Activated B cell treated with CpG ODN at 0.5 μM for 24 hours (primary cell): Measurements from ENCODE around the gene WDR54. TPM values are rescaled to one million over a fixed set of nuclear protein-coding genes. Genes with fewer than 3 reads are reported as not detected.
"Not testable (repeated sequence)": the region's sequence is repeated elsewhere in the genome, so short reads cannot be mapped to it uniquely, and the experiment has no call there.

Experiments used
- ATAC-seq: fragments of 200-7000 bp; cut with Tn5 transposase; one replicate; pipeline ENCODE4 v1.10.0; 2021; ENCODE audit warnings: low read depth, mild to moderate bottlenecking, moderate library complexity
- CTCF ChIA-PET: fragments of 350-600 bp; sonication (Branson Sonifier 250); formaldehyde crosslinking; loops from one replicate; lab custom pipeline; 2021; ENCODE audit warnings: antibody characterized with exemption; lab: Charles Lee
- POLR2A ChIA-PET: fragments of 350-600 bp; sonication (Branson Sonifier 250); formaldehyde crosslinking; loops from one replicate; lab custom pipeline; 2021; ENCODE audit warnings: antibody characterized with exemption; lab: Charles Lee
- DNase-seq: peaks from one replicate; pipeline ENCODE4 v3.0.0; 2022
- H3K27ac Mint-ChIP-seq: one replicate; pipeline ENCODE4 v1.8.0; 2020; ENCODE audit warnings: mixed read lengths
- H3K27me3 Mint-ChIP-seq: one replicate; pipeline ENCODE4 v1.8.0; 2021; ENCODE audit warnings: mixed read lengths
- H3K36me3 Mint-ChIP-seq: one replicate; pipeline ENCODE4 v1.8.0; 2021; ENCODE audit warnings: low read depth, mixed read lengths
- H3K4me1 Mint-ChIP-seq: one replicate; pipeline ENCODE4 v1.8.0; 2021; ENCODE audit warnings: mixed read lengths
- H3K4me3 Mint-ChIP-seq: one replicate; pipeline ENCODE4 v1.8.0; 2020; ENCODE audit warnings: mild to moderate bottlenecking, mixed read lengths
- H3K9me3 Mint-ChIP-seq: one replicate; pipeline ENCODE4 v1.8.0; 2020; ENCODE audit warnings: mixed read lengths
- intact Hi-C: fragments of 100-400 bp; cut with micrococcal nuclease; formaldehyde crosslinking; loops from one replicate; pipeline ENCODE4 v1.15.1; 2024
- total RNA-seq: library from RNA; stranded (reverse); gene quantifications from 2 replicates; pipeline ENCODE4 v1.2.3, GENCODE V29; 2022
- TF ChIP-seq, protein P1 (sequence below): fragments of 200-600 bp; IDR thresholded peaks from one replicate; pipeline ENCODE4 v1.8.0; 2022; ENCODE audit warnings: antibody characterized with exemption, mild to moderate bottlenecking

Gene WDR54
- total RNA-seq, 1 donor from 2014 or later, result 32.3 TPM

- intact Hi-C loops, result no loop called here
- Mint-ChIP-seq H3K9me3 (no peaks in the 10 kb centered on the region), H3K4me1 (peaks cover 51% of the 10 kb centered on the region), H3K27me3 (peaks cover 18% of the 10 kb centered on the region), H3K36me3 (no peaks in the 10 kb centered on the region), H3K4me3 (peak overlapping the region; percentile 74), H3K27ac (no peak overlapping the region)
- POLR2A ChIA-PET, result interaction anchor here (1.8 to 3.2 kb wide), 5 partner anchors 14 to 31 kb away, joined by 8 to 24 read pairs (median 18); partner anchors contain the start of genes C2orf81, INO80B, MRPL53 and WBP1
- no peak for DNase-seq
- TF ChIP-seq, protein P1, sequence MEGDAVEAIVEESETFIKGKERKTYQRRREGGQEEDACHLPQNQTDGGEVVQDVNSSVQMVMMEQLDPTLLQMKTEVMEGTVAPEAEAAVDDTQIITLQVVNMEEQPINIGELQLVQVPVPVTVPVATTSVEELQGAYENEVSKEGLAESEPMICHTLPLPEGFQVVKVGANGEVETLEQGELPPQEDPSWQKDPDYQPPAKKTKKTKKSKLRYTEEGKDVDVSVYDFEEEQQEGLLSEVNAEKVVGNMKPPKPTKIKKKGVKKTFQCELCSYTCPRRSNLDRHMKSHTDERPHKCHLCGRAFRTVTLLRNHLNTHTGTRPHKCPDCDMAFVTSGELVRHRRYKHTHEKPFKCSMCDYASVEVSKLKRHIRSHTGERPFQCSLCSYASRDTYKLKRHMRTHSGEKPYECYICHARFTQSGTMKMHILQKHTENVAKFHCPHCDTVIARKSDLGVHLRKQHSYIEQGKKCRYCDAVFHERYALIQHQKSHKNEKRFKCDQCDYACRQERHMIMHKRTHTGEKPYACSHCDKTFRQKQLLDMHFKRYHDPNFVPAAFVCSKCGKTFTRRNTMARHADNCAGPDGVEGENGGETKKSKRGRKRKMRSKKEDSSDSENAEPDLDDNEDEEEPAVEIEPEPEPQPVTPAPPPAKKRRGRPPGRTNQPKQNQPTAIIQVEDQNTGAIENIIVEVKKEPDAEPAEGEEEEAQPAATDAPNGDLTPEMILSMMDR, result no peak
- CTCF ChIA-PET, result interaction anchor here (1.0 to 1.6 kb wide), 3 partner anchors 13 to 40 kb away, joined by 3 to 6 read pairs (median 5); partner anchors contain the start of genes C2orf81, INO80B and WDR54
- peak; percentile 9 for ATAC-seq
Observed at GRCh38 chr2:74441170-74441689, 19.7 kb downstream of the WDR54 start.

GRCh38 chr2:74441690-74442482 is 20.4 kb downstream of the WDR54 start, which contains the start of gene RTKN:
TSS of gene RTKN (minus strand) at chr2:74441937. CDS start at chr2:74441816, 121 bp downstream.
- peaks cover 18% of the 10 kb centered on the region for H3K27me3 Mint-ChIP-seq
- ChIA-PET POLR2A (interaction anchor here (0.9 to 2.4 kb wide), 2 partner anchors 11 to 13 kb away, joined by 3 to 21 read pairs; partner anchors contain the start of gene INO80B), CTCF (interaction anchor here (1.5 kb wide), 1 partner anchor 90 kb away, joined by 3 read pairs; no protein-coding TSS in a partner anchor)
- H3K27ac Mint-ChIP-seq, result no peak within 1 kb of the TSS
- H3K4me3 Mint-ChIP-seq, result peak within 1 kb of the TSS; percentile 74
- TF ChIP-seq, protein P1, result no peak
- no peak for ATAC-seq
- H3K4me1 Mint-ChIP-seq, result peaks cover 47% of the 10 kb centered on the region
- intact Hi-C loops, result no loop called here
- H3K36me3 Mint-ChIP-seq, result no peaks in the 10 kb centered on the region
- DNase-seq, result peak; percentile 48
- no peaks in the 10 kb centered on the region for H3K9me3 Mint-ChIP-seq

DNA sequence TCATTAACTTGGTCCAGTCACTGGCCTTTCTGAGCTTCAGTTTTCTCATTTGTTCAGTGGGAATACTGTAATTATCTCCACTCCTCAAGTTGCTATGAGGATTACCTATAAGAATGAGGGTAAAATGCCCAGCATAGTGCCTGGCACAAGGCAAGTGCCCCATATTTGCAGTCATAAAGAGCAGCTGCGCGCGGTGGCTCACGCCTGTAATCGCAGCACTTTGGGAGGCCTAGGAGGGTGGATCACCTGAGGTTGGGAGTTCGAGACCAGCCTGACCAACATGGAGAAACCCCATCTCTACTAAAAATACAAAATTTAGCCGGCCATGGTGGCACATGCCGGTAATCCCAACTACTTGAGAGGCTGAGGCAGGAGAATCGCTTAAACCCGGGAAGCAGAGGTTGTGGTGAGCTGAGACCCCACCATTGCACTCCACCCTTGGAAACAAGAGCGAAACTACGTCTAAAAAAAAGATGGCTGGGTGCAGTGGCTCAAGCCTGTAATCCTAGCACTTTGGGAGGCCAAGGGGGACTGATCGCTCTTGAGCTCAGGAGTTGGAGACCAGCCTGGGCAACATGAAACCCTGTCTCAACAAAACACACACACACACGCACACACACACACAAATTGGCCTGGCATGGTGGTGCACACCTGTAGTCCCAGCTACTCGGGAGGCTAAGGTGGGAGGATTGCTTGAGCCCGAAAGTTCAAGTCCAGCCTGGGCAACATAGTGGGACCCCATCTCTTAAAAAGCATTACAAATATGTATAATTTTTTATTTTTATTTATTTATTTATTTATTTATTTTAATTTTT is 21.2 kb downstream of the WDR54 start:
- H3K9me3 Mint-ChIP-seq, ATAC-seq, intact Hi-C loops, DNase-seq, H3K36me3 Mint-ChIP-seq, H3K27ac Mint-ChIP-seq: not testable (repeated sequence)
- Mint-ChIP-seq H3K4me1 (peaks cover 40% of the 10 kb centered on the region), H3K4me3 (peak overlapping the region; percentile 73), H3K27me3 (peaks cover 18% of the 10 kb centered on the region)
- ChIA-PET POLR2A (interaction anchor here (0.7 to 0.9 kb wide), 2 partner anchors 10 to 96 kb away, joined by 3 read pairs; no protein-coding TSS in a partner anchor), CTCF (interaction anchor here (1.5 kb wide), 1 partner anchor 89 kb away, joined by 3 read pairs; no protein-coding TSS in a partner anchor)

DNA sequence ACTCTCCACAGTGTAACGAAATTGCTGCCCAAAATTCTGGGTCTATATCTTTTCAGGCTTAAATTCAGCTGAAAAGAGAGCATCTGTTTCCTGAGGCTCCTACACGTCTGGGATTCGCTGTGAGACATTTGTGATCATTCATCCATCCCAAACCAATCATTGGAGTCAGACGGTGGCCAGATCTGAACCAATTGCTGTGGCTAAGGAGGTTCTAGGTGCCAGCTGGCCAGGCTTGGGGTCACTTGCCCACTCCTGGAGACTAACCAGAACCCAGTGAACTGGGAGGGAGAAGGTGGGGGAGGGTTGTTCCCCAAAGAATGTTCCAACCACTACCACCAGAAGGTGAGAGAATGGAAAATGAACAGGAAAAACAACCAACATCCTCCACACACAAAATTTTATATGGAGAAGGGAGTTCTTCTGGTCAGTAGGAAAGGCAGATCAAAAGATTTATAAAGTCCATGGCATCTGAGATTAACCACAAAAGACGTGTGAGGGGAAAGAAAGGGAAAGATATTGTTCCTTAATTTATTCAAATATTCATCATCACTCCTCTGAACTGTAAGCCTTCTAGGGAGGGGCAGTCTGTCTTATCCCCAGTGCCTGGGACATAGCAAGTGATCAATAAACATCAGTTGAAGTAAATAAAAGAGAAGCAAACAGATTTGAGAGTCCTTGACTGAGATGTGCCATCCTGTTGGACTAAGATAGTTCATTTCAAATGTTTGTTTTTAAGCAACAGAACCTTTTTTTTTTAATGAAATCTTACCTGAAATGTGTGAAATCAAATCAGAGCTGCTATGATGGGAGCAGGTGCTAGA is 23.2 kb downstream of the WDR54 start:
- ChIA-PET POLR2A (interaction anchor here (0.8 to 1.1 kb wide), 3 partner anchors 10 to 26 kb away, joined by 4 read pairs; partner anchors contain the start of gene WBP1), CTCF (no interaction called here)
- no peak for DNase-seq
- Mint-ChIP-seq H3K27me3 (peaks cover 18% of the 10 kb centered on the region), H3K9me3 (no peaks in the 10 kb centered on the region), H3K27ac (no peak overlapping the region), H3K36me3 (no peaks in the 10 kb centered on the region), H3K4me3 (no peak overlapping the region), H3K4me1 (peaks cover 23% of the 10 kb centered on the region)
- no peak for ATAC-seq
- TF ChIP-seq, protein P1, result no peak
- intact Hi-C loops, result no loop called here
